ENCODE data around the gene S1PR5. TPM values are rescaled to one million over a fixed set of nuclear protein-coding genes. Genes with fewer than 3 reads are reported as not detected.
"Not testable (repeated sequence)": the region's sequence is repeated elsewhere in the genome, so short reads cannot be mapped to it uniquely, and the experiment has no call there.

S1PR5 gene
- total and polyA plus RNA-seq, 5 donors from 2014 or later: 0.17 to 0.31 (median 0.30) TPM; not detected in 2

GRCh38 chr19:10532457-10532856 lies 15.2 kb upstream of the S1PR5 start:
- Histone ChIP-seq H3K27me3 (ENCODE audit: control insufficient read depth, insufficient read depth, low read length) (peaks cover 2% of the 10 kb centered on the region), H3K9me3 (ENCODE audit: control insufficient read depth in 2 of 2, low read length in 2 of 2) (no peaks in the 10 kb centered on the region), H3K36me3 (ENCODE audit: control insufficient read depth, insufficient read depth, low read length) (no peaks in the 10 kb centered on the region), H3K27ac (ENCODE audit: insufficient read depth, low read length, poor library complexity, severe bottlenecking) (no peak overlapping the region), H3K4me3 (ENCODE audit: low read depth, low read length) (no peak overlapping the region), H3K4me1 (ENCODE audit: control insufficient read depth, insufficient read depth, low read length, poor library complexity, severe bottlenecking) (no peaks in the 10 kb centered on the region)
- H3K27ac Mint-ChIP-seq: no peak overlapping the region
- no peaks in the 10 kb centered on the region for H3K36me3 Mint-ChIP-seq
- no peak for DNase-seq
- peaks cover 10% of the 10 kb centered on the region for H3K27me3 Mint-ChIP-seq
- ATAC-seq (ENCODE audit: low read depth in 2 of 2): no peak
- H3K4me3 Mint-ChIP-seq: no peak overlapping the region
- no peaks in the 10 kb centered on the region for H3K4me1 Mint-ChIP-seq
- peaks cover 0 to 4% (median 0%) of the 10 kb centered on the region in 7 donors for H3K9me3 Mint-ChIP-seq

- not testable (repeated sequence) for H3K27ac Mint-ChIP-seq; DNase-seq; H3K9me3 Mint-ChIP-seq; ATAC-seq (ENCODE audit: low read depth in 2 of 2); H3K4me1 ChIP-seq (ENCODE audit: control insufficient read depth, insufficient read depth, low read length, poor library complexity, severe bottlenecking); H3K36me3 ChIP-seq (ENCODE audit: control insufficient read depth, insufficient read depth, low read length); H3K9me3 ChIP-seq (ENCODE audit: control insufficient read depth in 2 of 2, low read length in 2 of 2); H3K36me3 Mint-ChIP-seq; H3K4me3 Mint-ChIP-seq; H3K4me1 Mint-ChIP-seq; H3K27me3 ChIP-seq (ENCODE audit: control insufficient read depth, insufficient read depth, low read length); H3K27ac ChIP-seq (ENCODE audit: insufficient read depth, low read length, poor library complexity, severe bottlenecking); H3K4me3 ChIP-seq (ENCODE audit: low read depth, low read length)
- H3K27me3 Mint-ChIP-seq: peaks cover 21% of the 10 kb centered on the region
Observed at GRCh38 chr19:10526887-10527286, 9.6 kb upstream of the S1PR5 start.

GRCh38 chr19:10525636-10526035 lies 8.4 kb upstream of the S1PR5 start:
- DNase-seq: no peak
- no peak overlapping the region for H3K27ac ChIP-seq (ENCODE audit: insufficient read depth, low read length, poor library complexity, severe bottlenecking)
- no peaks in the 10 kb centered on the region for H3K27me3 ChIP-seq (ENCODE audit: control insufficient read depth, insufficient read depth, low read length)
- no peaks in the 10 kb centered on the region for H3K4me1 ChIP-seq (ENCODE audit: control insufficient read depth, insufficient read depth, low read length, poor library complexity, severe bottlenecking)
- Mint-ChIP-seq H3K27me3 (peaks cover 22% of the 10 kb centered on the region), H3K27ac (no peak overlapping the region), H3K4me1 (no peaks in the 10 kb centered on the region), H3K9me3 (peaks cover 0 to 3% (median 0%) of the 10 kb centered on the region in 7 donors), H3K4me3 (no peak overlapping the region), H3K36me3 (no peaks in the 10 kb centered on the region)
- ATAC-seq (ENCODE audit: low read depth in 2 of 2): no peak
- H3K36me3 ChIP-seq (ENCODE audit: control insufficient read depth, insufficient read depth, low read length): no peaks in the 10 kb centered on the region
- no peaks in the 10 kb centered on the region for H3K9me3 ChIP-seq (ENCODE audit: control insufficient read depth in 2 of 2, low read length in 2 of 2)
- H3K4me3 ChIP-seq (ENCODE audit: low read depth, low read length): no peak overlapping the region

- Mint-ChIP-seq H3K9me3 (peaks cover 0 to 2% (median 0%) of the 10 kb centered on the region in 7 donors), H3K27me3 (peaks cover 39% of the 10 kb centered on the region), H3K27ac (no peak overlapping the region), H3K4me1 (peaks cover under 1 to 13% (median 8%) of the 10 kb centered on the region in 4 donors), H3K4me3 (no peak overlapping the region), H3K36me3 (peaks cover under 1% of the 10 kb centered on the region)
- no peaks in the 10 kb centered on the region for H3K36me3 ChIP-seq (ENCODE audit: control insufficient read depth, insufficient read depth, low read length)
- H3K9me3 ChIP-seq (ENCODE audit: control insufficient read depth in 2 of 2, low read length in 2 of 2): no peaks in the 10 kb centered on the region
- ATAC-seq (ENCODE audit: low read depth in 2 of 2): no peak
- DNase-seq: no peak
- peaks cover 6% of the 10 kb centered on the region for H3K27me3 ChIP-seq (ENCODE audit: control insufficient read depth, insufficient read depth, low read length)
- no peak overlapping the region for H3K4me3 ChIP-seq (ENCODE audit: low read depth, low read length)
- no peak overlapping the region for H3K27ac ChIP-seq (ENCODE audit: insufficient read depth, low read length, poor library complexity, severe bottlenecking)
- H3K4me1 ChIP-seq (ENCODE audit: control insufficient read depth, insufficient read depth, low read length, poor library complexity, severe bottlenecking): peaks cover 11% of the 10 kb centered on the region
Observed at GRCh38 chr19:10523135-10523636, 5.9 kb upstream of the S1PR5 start.

- Histone ChIP-seq H3K4me3 (ENCODE audit: low read depth, low read length) (no peak overlapping the region), H3K27ac (ENCODE audit: insufficient read depth, low read length, poor library complexity, severe bottlenecking) (no peak overlapping the region), H3K27me3 (ENCODE audit: control insufficient read depth, insufficient read depth, low read length) (peaks cover 8% of the 10 kb centered on the region), H3K36me3 (ENCODE audit: control insufficient read depth, insufficient read depth, low read length) (no peaks in the 10 kb centered on the region), H3K9me3 (ENCODE audit: control insufficient read depth in 2 of 2, low read length in 2 of 2) (no peaks in the 10 kb centered on the region), H3K4me1 (ENCODE audit: control insufficient read depth, insufficient read depth, low read length, poor library complexity, severe bottlenecking) (peaks cover 25% of the 10 kb centered on the region)
- Mint-ChIP-seq H3K4me3 (no peak overlapping the region), H3K27me3 (peaks cover 48% of the 10 kb centered on the region), H3K36me3 (peaks cover 3% of the 10 kb centered on the region), H3K27ac (no peak overlapping the region), H3K4me1 (peaks cover 3 to 20% (median 12%) of the 10 kb centered on the region in 4 donors), H3K9me3 (peaks cover 0 to 2% (median 0%) of the 10 kb centered on the region in 7 donors)
- DNase-seq: no peak
- no peak for ATAC-seq (ENCODE audit: low read depth in 2 of 2)
Observed at GRCh38 chr19:10521461-10522171, 4.4 kb upstream of the S1PR5 start.

GRCh38 chr19:10520652-10521318 lies 3.5 kb upstream of the S1PR5 start:
- Histone ChIP-seq H3K9me3 (ENCODE audit: control insufficient read depth in 2 of 2, low read length in 2 of 2) (no peaks in the 10 kb centered on the region), H3K4me1 (ENCODE audit: control insufficient read depth, insufficient read depth, low read length, poor library complexity, severe bottlenecking) (peaks cover 25% of the 10 kb centered on the region), H3K27me3 (ENCODE audit: control insufficient read depth, insufficient read depth, low read length) (peaks cover 14% of the 10 kb centered on the region), H3K36me3 (ENCODE audit: control insufficient read depth, insufficient read depth, low read length) (no peaks in the 10 kb centered on the region), H3K27ac (ENCODE audit: insufficient read depth, low read length, poor library complexity, severe bottlenecking) (no peak overlapping the region), H3K4me3 (ENCODE audit: low read depth, low read length) (no peak overlapping the region)
- DNase-seq (no peak), ATAC-seq (ENCODE audit: low read depth in 2 of 2) (no peak)
- Mint-ChIP-seq H3K4me1 (peaks cover 3 to 22% (median 12%) of the 10 kb centered on the region in 4 donors), H3K9me3 (peaks cover 0 to 2% (median 0%) of the 10 kb centered on the region in 7 donors), H3K36me3 (peaks cover 3% of the 10 kb centered on the region), H3K27ac (peak overlapping the region in 1 of 3 donors; percentile 5), H3K4me3 (no peak overlapping the region), H3K27me3 (peaks cover 56% of the 10 kb centered on the region)

- peaks cover 3% of the 10 kb centered on the region for H3K36me3 Mint-ChIP-seq
- Histone ChIP-seq H3K9me3 (ENCODE audit: control insufficient read depth in 2 of 2, low read length in 2 of 2) (no peaks in the 10 kb centered on the region), H3K4me1 (ENCODE audit: control insufficient read depth, insufficient read depth, low read length, poor library complexity, severe bottlenecking) (peaks cover 25% of the 10 kb centered on the region), H3K4me3 (ENCODE audit: low read depth, low read length) (no peak overlapping the region), H3K36me3 (ENCODE audit: control insufficient read depth, insufficient read depth, low read length) (no peaks in the 10 kb centered on the region), H3K27me3 (ENCODE audit: control insufficient read depth, insufficient read depth, low read length) (peaks cover 17% of the 10 kb centered on the region), H3K27ac (ENCODE audit: insufficient read depth, low read length, poor library complexity, severe bottlenecking) (no peak overlapping the region)
- H3K4me3 Mint-ChIP-seq: peak overlapping the region in 1 of 4 donors; percentile 23
- no peak overlapping the region for H3K27ac Mint-ChIP-seq
- peaks cover 3 to 22% (median 12%) of the 10 kb centered on the region in 4 donors for H3K4me1 Mint-ChIP-seq
- H3K9me3 Mint-ChIP-seq: peaks cover 0 to 2% (median 0%) of the 10 kb centered on the region in 7 donors
- no peak for ATAC-seq (ENCODE audit: low read depth in 2 of 2)
- no peak for DNase-seq
- peaks cover 63% of the 10 kb centered on the region for H3K27me3 Mint-ChIP-seq
Observed at GRCh38 chr19:10519421-10519820, 2.2 kb upstream of the S1PR5 start.

Measured in CD4-positive, CD25-positive, alpha-beta regulatory T cell (primary cell).